HG03045 (cell line): Measurements from ENCODE around the gene RANGAP1.

Experiments used
- ATAC-seq: cut with Tn5 transposase; IDR thresholded peaks from one replicate; pipeline ENCODE4 v1.9.1; 2021; ENCODE audit warnings: mild to moderate bottlenecking, moderate library complexity; ENCODE audit not compliant: unreplicated experiment

The RANGAP1 gene

DNA sequence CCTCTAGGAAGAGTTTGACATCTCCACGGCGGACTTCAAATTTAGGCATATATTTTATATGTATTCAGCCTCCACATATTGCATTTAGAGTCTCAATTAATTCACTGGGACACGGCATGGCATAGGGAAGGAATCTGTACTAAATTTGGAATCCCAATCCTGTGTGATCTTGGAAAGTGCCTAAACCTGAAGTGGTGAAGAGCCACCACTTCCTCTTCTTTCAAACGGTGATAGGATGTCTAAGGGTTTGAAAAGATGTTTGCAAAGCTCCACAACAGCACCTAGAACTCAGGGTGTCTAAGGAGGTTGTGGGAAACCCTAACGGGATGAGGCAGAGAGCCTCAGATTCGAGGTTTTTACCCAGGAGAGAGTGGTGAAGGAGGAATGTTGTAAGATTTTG lies 81.9 kb downstream of the RANGAP1 start:
- ATAC-seq: no peak

DNA sequence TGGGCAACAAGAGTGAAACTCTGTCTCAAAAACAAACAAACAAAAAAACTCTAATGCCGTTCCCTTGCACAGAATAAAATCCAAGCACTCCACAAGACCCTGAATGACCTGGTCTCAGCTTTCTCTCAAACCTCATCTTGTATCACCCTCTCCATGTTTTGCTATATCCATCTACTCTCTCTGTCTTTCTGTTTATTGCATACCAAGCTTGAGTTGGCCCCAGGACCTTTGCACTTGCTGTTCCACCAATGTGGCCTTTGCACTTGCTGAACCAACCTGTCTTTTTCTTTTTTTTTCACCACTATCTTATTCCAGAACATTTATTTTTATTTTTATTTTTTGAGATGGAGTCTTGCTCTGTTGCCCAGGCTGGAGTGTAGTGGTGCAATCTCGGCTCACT lies 82.9 kb downstream of the RANGAP1 start:
- ATAC-seq: no peak

- no peak for ATAC-seq
Measured at GRCh38 chr22:41201141-41201540, 84.8 kb downstream of the RANGAP1 start.

DNA sequence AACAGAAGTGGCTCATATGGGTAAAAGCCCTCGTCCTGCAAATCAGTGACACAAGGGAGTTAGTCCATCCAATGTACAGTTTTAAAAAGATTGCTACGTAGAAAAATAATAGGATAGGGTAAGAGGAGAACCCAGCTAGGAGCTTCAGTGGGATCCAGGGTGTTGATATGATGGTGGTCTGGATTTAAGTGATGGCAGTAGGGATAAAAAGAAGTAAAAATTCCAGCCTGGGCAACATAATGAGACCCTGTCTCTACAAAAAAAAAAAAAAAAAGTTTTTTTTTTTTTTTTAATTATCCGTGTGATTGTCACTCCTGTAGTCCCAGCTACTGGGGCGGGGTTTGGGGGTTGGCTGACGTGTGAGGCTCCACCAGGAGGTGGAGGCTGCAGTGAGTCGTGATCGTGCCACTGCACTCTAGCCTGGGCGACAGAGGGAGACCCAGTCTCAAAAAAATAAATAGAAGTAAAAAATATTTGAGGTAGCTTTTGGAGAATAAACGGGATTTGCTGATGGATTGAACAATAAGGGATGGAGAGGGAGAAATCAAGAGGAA lies 87.9 kb downstream of the RANGAP1 start:
- ATAC-seq: no peak

GRCh38 chr22:41197038-41197972 lies 88.7 kb downstream of the RANGAP1 start:
- peak; percentile 88 for ATAC-seq
